ENCODE measurements around the gene SMAP2. TPM values are rescaled to one million over a fixed set of nuclear protein-coding genes. Genes with fewer than 3 reads are reported as not detected.

SMAP2 gene
- polyA plus RNA-seq, 1 donor (not counting 4 experiments of a cell fraction or from before 2014, with no cell fraction given), result 13.2 TPM

GRCh38 chr1:40423951-40424618 is 50.6 kb downstream of the SMAP2 start:
- FAIRE-seq, result no peak
- no peak overlapping the region for H3K27ac ChIP-seq (ENCODE audit: control insufficient read depth, insufficient read depth, low read length)

GRCh38 chr1:40425198-40425597 is 51.7 kb downstream of the SMAP2 start:
- DNase-seq (ENCODE audit: low read depth, low spot score) (no peak), FAIRE-seq (no peak)
- H3K4me1 ChIP-seq (ENCODE audit: control insufficient read depth, extremely low read depth, insufficient read depth, low read length), result no peaks in the 10 kb centered on the region
- no peak overlapping the region for H3K4me2 ChIP-seq (ENCODE audit: control insufficient read depth, extremely low read depth, insufficient read depth, low read depth, low read length)
- no peaks in the 10 kb centered on the region for H3K9me3 ChIP-seq (ENCODE audit: control insufficient read depth, low read depth, low read length)
- no peaks in the 10 kb centered on the region for H4K20me1 ChIP-seq (ENCODE audit: control insufficient read depth, extremely low read depth, insufficient read depth, low read length)
- no peaks in the 10 kb centered on the region for H3K27me3 ChIP-seq (ENCODE audit: control insufficient read depth, extremely low read depth, insufficient read depth, low read length)
- H3K36me3 ChIP-seq (ENCODE audit: control insufficient read depth in 2 of 2, extremely low read depth in 1 of 2, insufficient read depth in 2 of 2, low read length in 2 of 2), result peaks cover 0 to 1% of the 10 kb centered on the region in 2 experiments
- no peak overlapping the region for H2AFZ ChIP-seq (ENCODE audit: control insufficient read depth, low read length)
- H3K9ac ChIP-seq (ENCODE audit: control insufficient read depth, extremely low read depth, insufficient read depth, low read length), result no peak overlapping the region
- H3K4me3 ChIP-seq (ENCODE audit: control insufficient read depth in 2 of 3, extremely low read depth in 1 of 3, insufficient read depth in 2 of 3, low read depth in 1 of 3, low read length in 3 of 3), result no peak overlapping the region
- H3K79me2 ChIP-seq (ENCODE audit: control insufficient read depth, insufficient read depth, low read length), result no peaks in the 10 kb centered on the region
- dilution Hi-C loops (cut with MboI; ENCODE audit: extremely low pct_ligation_motif_present, low sequenced_read_pairs), result no loop called here
- H3K27ac ChIP-seq (ENCODE audit: control insufficient read depth, insufficient read depth, low read length), result no peak overlapping the region
- no peak for TF ChIP-seq EZH2 (IDR thresholded peaks at IDR 0.05; ENCODE audit: low read length)
- TF ChIP-seq, protein P1, sequence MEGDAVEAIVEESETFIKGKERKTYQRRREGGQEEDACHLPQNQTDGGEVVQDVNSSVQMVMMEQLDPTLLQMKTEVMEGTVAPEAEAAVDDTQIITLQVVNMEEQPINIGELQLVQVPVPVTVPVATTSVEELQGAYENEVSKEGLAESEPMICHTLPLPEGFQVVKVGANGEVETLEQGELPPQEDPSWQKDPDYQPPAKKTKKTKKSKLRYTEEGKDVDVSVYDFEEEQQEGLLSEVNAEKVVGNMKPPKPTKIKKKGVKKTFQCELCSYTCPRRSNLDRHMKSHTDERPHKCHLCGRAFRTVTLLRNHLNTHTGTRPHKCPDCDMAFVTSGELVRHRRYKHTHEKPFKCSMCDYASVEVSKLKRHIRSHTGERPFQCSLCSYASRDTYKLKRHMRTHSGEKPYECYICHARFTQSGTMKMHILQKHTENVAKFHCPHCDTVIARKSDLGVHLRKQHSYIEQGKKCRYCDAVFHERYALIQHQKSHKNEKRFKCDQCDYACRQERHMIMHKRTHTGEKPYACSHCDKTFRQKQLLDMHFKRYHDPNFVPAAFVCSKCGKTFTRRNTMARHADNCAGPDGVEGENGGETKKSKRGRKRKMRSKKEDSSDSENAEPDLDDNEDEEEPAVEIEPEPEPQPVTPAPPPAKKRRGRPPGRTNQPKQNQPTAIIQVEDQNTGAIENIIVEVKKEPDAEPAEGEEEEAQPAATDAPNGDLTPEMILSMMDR (optimal IDR thresholded peaks at IDR 0.05 in 1 of 3, IDR thresholded peaks at IDR 0.05 in 1 of 3, conservative IDR thresholded peaks at IDR 0.05 in 1 of 3; ENCODE audit: extremely low read depth in 1 of 3, insufficient read depth in 2 of 3, low read length in 3 of 3), result no peak
- H3K9me1 ChIP-seq (ENCODE audit: control insufficient read depth, extremely low read depth, insufficient read depth, low read length), result no peaks in the 10 kb centered on the region

More at GRCh38 chr1:40423951-40424618, 50.6 kb downstream of the SMAP2 start:
- no peaks in the 10 kb centered on the region for H3K9me3 ChIP-seq (ENCODE audit: control insufficient read depth, low read depth, low read length)
- no peak overlapping the region for H3K4me2 ChIP-seq (ENCODE audit: control insufficient read depth, extremely low read depth, insufficient read depth, low read depth, low read length)
- H3K9ac ChIP-seq (ENCODE audit: control insufficient read depth, extremely low read depth, insufficient read depth, low read length), result no peak overlapping the region
- H3K36me3 ChIP-seq (ENCODE audit: control insufficient read depth in 2 of 2, extremely low read depth in 1 of 2, insufficient read depth in 2 of 2, low read length in 2 of 2), result peaks cover 0 to 1% of the 10 kb centered on the region in 2 experiments
- no peak for DNase-seq (ENCODE audit: low read depth, low spot score)
- H3K9me1 ChIP-seq (ENCODE audit: control insufficient read depth, extremely low read depth, insufficient read depth, low read length), result no peaks in the 10 kb centered on the region
- TF ChIP-seq EZH2 (IDR thresholded peaks at IDR 0.05; ENCODE audit: low read length), result no peak
- TF ChIP-seq, protein P1 (optimal IDR thresholded peaks at IDR 0.05 in 1 of 3, IDR thresholded peaks at IDR 0.05 in 1 of 3, conservative IDR thresholded peaks at IDR 0.05 in 1 of 3; ENCODE audit: extremely low read depth in 1 of 3, insufficient read depth in 2 of 3, low read length in 3 of 3), result no peak
- no peaks in the 10 kb centered on the region for H3K27me3 ChIP-seq (ENCODE audit: control insufficient read depth, extremely low read depth, insufficient read depth, low read length)
- no peaks in the 10 kb centered on the region for H3K4me1 ChIP-seq (ENCODE audit: control insufficient read depth, extremely low read depth, insufficient read depth, low read length)
- H4K20me1 ChIP-seq (ENCODE audit: control insufficient read depth, extremely low read depth, insufficient read depth, low read length), result no peaks in the 10 kb centered on the region
- dilution Hi-C loops (cut with MboI; ENCODE audit: extremely low pct_ligation_motif_present, low sequenced_read_pairs), result no loop called here
- H3K79me2 ChIP-seq (ENCODE audit: control insufficient read depth, insufficient read depth, low read length), result no peaks in the 10 kb centered on the region
- no peak overlapping the region for H3K4me3 ChIP-seq (ENCODE audit: control insufficient read depth in 2 of 3, extremely low read depth in 1 of 3, insufficient read depth in 2 of 3, low read depth in 1 of 3, low read length in 3 of 3)
- H2AFZ ChIP-seq (ENCODE audit: control insufficient read depth, low read length), result no peak overlapping the region

All from keratinocyte (primary cell).